COR-L47 (cell line): ENCODE data around the gene GRP.

Source experiments
- DNase-seq: peaks from one replicate; lab custom pipeline; 2025; lab: John Stamatoyannopoulos, UW

Gene GRP

DNA sequence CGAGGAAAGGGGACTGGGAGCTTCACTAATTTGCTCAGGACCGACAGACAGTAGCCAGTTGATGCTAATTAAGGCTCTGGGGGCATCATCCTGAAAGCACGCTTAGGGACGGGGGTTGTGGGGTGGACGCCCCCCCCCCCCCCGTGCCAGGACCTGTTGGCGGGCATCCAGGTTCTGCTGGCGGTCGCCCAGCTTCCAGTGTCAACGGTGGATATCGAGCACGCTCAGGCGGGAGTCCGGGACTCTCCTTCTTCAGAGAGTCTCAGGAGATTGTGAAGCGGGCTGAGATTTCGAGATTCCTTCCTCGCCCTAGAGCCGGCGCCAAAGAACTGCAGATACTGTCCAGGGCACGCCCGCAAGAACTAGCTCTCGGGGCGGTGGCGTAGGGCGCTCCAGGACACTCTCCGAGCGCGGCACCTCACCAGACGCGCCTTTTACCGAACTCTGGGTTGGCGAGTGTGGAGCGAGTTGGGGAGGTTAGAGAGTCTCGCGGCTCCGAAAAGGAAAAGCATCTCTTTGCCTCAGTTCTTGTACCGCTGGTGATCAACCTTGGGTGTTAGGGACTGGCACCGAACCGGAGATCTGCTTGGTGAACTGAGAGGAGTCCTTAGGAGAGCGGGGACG lies 47.7 kb downstream of the GRP start:
- no peak for DNase-seq

DNA sequence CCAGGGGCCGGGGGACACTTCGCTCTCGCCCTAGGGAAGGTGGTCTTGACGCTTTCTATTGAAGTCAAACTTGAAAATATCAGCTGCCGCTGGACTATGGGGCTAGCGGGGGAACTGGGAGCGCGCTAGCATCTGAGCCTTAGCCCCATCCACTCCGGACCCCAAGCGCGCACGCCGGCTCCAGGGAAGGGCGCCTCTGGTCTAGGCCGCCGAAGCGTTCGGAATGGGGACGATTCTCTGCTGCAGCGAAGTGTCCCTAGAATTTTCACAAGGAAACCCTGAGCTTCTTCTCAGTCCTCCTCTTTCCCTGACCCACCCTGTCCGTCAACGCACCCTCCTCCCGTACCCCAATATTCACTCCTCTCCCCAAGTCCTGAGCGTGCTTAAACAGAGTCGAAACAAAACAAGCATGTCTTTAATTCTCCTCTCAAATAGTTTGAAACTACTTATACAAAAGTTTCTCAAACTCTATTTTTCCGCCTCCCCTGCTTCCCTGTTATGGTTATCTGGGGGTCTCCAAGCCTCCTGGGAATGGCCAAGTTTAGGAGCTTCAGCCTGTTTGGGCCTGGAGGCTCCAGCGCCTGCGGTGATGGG lies 48.3 kb downstream of the GRP start:
- no peak for DNase-seq

DNA sequence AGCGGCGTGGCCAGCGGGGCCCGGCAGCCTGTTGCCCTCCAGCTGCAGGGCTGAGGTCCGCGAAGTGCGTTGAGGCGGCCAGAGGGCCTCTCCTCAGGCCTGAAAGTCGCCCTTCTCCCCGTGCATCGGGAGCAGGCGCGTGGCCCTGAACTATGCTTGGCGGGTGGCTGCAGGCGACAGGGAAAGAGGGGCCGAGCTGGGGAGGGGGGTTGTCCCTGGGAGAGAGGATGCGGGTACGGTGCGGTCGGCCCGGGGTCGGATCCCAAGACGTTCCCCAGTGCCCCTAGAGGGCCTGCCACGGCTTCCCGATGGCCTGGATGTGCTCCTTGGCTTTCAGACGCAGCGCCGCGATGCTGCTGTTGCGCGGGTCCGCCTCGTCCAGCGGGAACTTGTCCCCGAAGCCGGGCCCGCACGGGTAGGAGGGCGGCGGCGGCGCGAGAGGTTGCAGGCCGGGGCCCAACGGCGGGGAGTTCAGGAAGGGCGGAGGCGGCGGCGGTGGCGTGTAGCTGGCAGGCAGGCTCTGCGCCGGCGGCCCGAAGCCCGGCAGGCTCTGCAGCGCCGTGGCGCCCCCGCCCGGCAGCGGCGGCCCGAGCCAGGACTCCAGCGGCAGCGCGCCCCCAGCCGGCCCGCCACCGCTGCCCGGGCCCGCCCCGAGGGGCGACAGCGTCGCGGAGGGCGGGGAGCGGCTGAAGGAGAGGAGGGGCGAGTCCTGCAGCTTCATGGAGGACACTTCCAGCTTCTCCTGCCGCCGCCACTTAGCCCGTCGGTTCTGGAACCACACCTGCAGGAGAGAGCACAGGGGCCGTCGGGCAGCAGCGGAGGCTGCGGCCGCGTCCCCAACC lies 49.0 kb downstream of the GRP start:
- DNase-seq: peak; percentile 25

DNA sequence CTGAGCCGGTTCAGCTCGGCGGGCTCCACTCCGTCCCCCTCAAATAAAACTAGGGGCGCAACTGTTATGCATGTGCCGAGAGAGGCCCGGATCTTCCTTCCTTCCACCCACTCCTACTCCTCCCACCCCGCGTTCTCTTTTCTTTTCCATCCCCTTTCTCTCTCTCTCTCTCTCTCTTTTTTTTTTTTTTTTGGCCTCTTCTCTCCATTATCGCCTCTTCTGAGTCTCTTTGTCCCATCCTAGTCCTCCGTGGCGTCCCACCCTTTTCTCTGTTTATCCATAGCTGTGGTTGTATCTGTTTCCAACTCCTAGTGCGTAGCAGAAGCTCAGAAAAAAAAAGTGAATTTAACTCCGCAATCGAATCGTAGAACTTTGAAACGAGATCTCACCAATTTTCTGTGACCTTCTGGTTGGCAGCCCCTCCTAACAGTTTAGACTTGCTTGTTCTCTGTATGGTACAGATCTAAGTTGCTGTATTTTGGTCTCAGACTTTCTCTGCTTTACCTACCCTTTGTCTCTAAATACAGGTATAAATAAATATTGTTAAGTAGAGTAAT lies 49.7 kb downstream of the GRP start:
- DNase-seq: no peak

DNA sequence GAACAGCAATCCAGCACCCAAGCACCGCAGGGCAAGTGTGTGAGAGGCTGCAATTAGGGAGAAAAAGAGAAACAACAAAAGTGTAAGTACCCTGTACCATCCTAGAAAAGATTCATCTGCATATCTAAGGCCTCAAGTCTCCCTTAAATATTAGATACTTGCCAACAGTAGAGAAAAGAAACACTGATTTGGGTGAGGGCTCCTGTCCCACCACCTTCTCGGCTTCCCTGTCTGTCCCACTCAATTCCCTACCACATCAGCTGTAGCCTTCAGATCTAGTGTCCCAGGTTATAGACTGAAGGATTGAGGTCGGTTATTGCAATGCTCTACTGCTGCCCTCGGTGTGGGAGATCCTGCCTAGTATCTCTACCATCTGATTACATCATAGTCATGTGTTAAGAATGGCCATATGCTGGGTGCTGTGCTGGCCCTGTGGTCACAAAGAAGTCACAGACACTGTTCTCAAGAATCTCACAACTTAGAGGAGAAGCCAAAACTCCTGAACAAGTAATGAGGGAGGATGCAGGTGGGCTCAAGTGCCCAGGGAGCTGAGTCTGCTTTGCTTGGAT lies 50.8 kb downstream of the GRP start:
- no peak for DNase-seq

DNA sequence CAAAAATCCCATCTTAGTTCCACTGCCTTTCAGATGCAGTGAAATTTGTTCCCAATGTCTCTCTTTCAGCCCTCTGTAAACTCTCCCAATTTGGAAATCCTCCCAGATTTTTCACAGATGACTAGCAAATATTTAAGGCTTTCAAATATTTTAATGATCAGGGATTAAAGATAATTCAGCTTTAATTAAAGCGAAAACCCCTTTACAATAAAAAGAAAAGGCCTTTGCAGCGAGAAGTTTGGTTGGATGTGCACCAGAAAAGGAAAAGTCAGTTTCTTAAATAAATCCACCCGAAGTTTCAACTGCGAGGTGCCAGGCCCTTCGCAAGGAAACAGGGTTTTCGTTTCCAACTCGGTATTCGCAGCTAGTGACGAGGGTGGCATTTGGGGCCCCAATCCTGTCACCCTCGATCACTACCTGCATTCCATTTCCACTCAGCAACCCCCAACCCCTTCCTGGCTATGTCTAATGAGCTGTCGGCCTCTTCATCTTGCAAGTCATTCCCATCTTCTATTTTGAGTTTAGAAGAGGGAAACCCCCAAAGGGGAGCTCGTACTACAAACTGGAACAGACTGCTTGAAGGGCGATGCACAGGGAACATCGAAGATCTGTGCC lies 51.8 kb downstream of the GRP start:
- DNase-seq: no peak

DNA sequence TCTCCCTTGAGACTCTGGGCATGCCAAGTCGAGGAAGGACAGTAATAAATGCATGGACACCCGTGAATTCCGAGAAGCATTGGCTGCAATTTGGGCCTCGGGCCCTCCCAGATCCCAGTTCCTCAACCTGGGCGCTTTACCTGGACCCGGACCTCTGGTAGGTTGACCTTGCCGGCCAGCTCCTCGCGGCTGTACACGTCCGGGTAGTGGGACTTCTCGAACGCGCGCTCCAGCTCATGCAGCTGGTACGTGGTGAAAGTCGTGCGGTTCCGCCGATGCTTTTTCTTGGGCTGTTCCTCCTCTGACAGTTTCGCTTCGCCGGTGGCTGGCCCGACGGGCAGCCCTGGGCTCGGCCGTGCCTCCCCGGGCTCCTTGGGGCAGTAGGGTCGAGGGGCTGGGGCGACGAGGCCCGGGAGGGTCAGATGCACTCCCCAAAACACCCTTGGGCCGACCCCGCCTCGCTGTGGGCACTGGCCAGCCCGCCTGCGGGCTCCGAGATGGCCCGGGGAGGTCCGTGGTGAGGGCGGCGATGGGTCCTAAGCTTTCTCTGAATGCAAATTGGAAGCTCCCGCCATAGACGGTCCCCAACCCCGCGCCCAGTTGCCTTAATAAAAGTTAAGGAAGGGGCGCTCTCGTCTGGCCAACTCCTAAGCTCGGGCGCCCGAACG lies 52.4 kb downstream of the GRP start:
- DNase-seq: no peak

DNA sequence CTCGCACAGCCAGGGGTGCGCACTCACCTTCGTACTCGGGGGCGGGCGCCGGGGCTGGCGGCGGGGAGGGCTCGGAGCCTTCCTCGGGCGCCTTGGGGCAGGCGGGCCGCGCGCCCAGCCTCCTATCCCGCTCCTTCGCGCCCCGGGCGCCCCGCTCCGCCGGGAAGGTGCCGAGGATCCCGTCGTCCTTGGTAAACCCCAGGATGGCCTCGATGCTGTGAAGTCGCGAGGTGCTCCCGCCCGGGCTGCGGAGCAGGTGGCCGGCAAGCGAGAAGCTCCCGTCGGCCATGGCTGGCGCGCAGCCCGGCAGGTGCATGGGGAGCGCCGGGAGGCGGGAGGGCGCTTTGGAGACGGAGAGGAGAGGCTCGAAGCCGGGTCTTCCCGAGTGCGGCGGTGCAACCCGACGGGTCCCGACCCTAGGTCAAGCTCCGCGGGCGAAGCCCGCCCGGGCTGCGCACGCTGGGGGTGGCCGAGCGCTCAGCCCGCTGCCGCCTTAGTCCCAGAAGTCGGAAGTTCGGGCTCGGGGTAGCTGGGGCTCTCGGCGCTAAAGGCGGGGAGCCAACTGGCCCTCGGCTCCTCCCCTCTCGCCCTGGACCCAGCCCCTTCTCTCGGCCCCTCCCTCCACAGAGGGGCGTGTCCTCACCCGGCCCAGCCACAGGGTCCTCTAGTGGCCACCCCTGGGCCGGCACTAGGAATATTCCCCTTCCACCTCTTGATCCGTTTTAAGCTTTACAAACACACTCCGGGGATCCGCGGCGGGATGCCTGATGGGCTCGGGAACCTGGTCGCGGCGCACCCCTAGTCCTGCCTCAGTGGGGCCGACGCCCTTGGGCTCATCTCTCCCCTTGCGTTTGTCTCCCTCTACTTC lies 53.2 kb downstream of the GRP start, which contains the start of gene RAX:
TSS of gene RAX (minus strand) at position 564 of the 868 bp plus-strand sequence. CDS start at position 316, 248 bp downstream.
- DNase-seq: no peak

DNA sequence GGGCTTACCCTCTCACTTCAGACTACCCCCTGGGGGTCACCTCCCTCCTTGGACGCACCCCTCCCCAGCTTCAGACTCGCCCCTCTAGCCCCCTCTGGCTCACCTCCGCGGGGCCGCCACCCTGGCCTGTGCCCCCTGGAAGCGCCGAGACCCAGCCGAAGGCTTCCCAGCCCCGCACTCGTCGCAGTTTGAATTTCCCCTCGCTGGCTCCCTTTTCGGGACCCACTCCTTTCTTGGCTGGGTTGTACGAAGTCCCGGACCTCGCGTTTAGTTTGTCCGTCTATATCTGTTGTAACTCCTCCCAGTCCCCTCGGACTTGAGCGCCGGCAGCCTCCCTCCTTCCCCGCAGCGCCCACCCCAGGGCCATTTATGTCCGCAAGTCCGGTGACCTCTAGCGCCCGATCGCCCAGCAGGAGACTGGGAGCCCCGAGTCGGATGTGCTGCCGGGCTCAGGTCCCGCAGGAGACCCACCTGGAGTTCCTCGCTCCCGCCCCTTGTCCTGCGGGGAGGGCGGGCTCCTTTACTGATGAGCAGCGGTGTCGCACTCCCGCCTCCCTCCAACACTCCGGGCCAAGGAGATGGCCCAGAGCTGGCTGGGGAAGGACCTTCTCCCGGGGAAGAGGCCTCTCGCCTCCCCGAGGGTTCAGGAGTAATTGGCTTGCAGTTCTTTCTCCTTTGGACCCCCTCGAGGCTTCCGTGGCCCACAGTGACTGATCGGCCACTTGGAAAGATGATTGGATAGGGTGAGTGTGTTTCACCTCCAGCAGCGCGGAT lies 54.0 kb downstream of the GRP start:
- no peak for DNase-seq

DNA sequence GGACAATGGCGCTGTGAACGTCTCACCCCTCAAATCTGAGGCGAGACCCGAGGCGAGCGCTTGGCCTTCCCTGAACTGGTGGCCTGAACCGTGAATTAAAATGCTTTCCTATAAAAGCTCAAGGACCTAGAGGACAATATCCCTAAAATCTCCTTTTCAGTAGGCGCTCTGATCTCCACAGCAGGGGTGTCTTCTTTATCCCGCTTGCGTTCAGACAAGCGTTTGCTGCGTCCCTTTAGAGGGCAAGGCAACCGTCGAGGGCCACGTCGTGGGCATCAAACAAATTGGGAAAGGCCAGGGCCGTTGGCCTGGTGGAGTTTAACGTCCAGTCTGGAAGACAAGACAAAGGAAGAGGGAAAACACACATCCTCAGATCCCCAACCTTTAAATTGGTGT lies 54.6 kb downstream of the GRP start:
- no peak for DNase-seq

DNA sequence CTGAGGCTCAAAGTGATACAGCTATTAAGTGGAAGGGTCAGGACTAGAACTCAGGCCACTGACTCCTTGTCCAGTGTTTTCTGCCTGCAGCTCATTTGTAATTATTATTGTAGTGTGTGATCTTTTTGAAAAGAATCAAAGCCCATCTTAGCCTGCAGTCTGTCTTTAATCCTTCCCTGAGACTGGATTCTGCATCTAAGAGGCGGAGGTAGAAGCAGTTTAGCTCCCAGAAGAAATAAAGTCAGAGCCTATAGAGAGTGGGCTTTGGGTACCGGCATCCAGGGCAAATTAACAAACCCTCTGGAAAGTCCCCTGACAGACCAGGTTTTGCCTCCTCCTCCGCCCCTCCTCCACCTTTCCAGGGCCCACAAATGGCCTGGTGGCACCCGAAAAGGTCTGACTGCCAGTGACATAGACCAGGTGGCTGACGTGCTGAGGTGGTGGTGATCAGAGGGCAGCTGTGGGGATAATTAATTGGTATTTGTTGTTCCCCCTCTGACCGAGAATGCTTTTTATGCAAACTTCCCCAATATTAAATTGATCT lies 55.5 kb downstream of the GRP start:
- DNase-seq: no peak

DNA sequence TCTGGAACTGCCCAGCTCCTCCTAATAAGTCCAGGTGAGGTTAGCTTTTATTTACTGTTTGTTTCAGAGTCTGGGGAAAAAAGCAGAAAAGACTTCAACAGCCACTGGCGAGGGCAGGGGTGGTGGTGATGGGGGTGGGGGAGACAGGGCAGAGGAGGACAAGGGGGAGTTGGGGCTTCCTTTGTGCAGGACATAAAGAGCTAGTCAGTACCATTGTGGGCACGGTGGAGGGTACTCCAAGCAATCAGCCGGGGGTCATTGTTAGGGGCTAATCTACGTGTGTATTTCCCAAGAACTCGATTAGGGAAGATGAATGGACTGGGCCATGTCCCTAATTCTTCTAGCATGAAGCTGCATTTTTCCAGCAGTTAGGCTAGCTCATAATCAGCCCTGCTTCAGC lies 56.1 kb downstream of the GRP start:
- no peak for DNase-seq

DNA sequence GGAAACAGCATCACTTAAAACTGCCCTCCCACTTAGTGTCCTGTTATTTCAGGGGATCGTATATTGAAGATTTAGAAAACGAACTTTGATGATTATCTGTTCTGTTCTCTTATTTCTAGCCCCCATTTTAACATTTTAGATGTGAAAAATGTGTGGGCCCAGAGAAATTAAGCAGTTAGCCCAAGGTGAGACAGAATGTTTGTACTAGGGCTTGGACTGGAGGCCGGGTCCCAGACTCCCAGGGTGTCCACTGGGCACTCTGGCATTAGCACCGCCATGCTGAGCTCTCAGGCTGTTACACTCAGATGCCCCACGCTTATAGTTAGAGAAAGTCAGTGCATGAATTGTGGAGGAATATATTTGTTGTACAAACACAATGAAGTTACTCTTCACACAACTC lies 58.8 kb downstream of the GRP start:
- no peak for DNase-seq

DNA sequence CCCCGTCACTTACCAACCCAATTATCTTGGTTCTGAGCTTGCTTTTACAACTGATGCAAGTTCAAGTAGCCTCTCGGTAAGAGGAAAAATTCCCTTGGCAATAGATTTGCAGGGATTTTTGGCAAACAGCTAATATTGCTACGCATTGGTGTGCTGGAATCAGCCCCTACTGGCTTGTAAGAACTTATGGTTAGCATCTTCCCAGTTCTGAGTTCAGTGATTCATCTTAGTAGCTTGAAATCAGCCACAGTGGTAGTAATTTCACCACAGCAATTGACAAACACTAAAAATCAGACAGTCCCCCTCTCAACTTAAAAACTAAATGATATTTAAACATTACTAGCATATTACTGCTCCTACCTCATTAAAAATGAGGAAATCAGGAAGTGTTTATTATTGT lies 59.2 kb downstream of the GRP start:
- no peak for DNase-seq

DNA sequence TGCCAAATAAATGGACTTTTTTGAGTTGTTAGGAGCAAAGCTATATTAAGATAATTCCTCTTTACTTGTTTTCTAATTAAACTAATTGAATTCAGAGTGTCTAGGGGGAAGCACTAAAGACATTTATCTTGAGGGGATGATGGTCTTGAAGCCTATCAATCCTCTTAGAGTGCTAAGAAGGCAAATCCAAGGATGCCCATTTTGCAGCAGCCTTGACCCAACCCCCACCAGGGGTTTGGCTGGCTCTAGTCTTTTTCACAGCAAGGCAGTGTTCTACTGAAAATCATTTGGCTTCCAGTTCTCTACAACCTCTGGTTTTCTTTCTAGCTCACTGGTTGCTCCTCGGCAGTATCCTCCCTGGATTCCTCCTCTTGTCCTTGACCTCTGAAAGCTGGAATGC lies 59.8 kb downstream of the GRP start:
- DNase-seq: no peak
